Neural cell (in vitro differentiated cells): ENCODE data around the gene KCTD19.
A peak's percentile ranks its signal among the peaks of the same experiment; 100 is the strongest.

ENCODE experiments used
- POLR2AphosphoS5 ChIP-seq: IDR thresholded peaks from 2 replicates; pipeline ENCODE4 v1.6.1; 2012
- TF ChIP-seq, protein P1 (sequence below): fragments of 450-650 bp; IDR thresholded peaks from 2 replicates; pipeline ENCODE4 v1.5.1; 2014; ENCODE audit warnings: antibody characterized with exemption, mild to moderate bottlenecking, moderate library complexity; ENCODE audit not compliant: poor library complexity, severe bottlenecking

- TF ChIP-seq, protein P1, sequence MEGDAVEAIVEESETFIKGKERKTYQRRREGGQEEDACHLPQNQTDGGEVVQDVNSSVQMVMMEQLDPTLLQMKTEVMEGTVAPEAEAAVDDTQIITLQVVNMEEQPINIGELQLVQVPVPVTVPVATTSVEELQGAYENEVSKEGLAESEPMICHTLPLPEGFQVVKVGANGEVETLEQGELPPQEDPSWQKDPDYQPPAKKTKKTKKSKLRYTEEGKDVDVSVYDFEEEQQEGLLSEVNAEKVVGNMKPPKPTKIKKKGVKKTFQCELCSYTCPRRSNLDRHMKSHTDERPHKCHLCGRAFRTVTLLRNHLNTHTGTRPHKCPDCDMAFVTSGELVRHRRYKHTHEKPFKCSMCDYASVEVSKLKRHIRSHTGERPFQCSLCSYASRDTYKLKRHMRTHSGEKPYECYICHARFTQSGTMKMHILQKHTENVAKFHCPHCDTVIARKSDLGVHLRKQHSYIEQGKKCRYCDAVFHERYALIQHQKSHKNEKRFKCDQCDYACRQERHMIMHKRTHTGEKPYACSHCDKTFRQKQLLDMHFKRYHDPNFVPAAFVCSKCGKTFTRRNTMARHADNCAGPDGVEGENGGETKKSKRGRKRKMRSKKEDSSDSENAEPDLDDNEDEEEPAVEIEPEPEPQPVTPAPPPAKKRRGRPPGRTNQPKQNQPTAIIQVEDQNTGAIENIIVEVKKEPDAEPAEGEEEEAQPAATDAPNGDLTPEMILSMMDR, result peak; percentile 53
- no peak for TF ChIP-seq POLR2AphosphoS5
Observed at GRCh38 chr16:67248401-67249177, 78.0 kb downstream of the KCTD19 start, which contains the start of gene SLC9A5.
